ENCODE results near the gene RAB15.

RAB15 gene

DNA sequence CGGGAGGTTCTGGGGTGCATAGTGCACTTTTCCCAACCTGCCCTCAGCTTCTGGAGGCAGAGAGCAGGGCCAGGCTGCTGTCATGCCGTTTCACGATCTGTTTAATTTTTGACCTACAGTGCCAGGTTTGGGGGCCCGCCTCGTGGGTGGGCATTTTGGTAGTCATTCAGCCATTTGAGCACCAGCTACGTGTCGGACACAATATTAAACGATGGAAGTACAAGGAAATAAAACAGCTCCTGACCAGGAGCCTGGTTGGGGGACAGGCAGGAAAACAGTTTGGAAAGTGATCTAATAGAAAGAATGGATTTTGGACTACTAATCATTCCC lies 15.3 kb upstream of the RAB15 start:
- peak overlapping the region; percentile 82 for H3K4me3 ChIP-seq (ENCODE audit: insufficient read depth, low read length, poor library complexity, severe bottlenecking)
- no peaks in the 10 kb centered on the region for H3K9me3 ChIP-seq (ENCODE audit: insufficient read depth, low read length)
- H3K27me3 ChIP-seq (ENCODE audit: low read length), result no peaks in the 10 kb centered on the region
- H3K9me2 ChIP-seq (replicated peaks; ENCODE audit: insufficient read depth, low read length), result no peaks in the 10 kb centered on the region
- H3F3A ChIP-seq (ENCODE audit: insufficient read depth), result no peaks in the 10 kb centered on the region
- H3K79me2 ChIP-seq (ENCODE audit: insufficient read depth, low read length), result peaks cover 25% of the 10 kb centered on the region
- no peaks in the 10 kb centered on the region for H3K36me3 ChIP-seq (ENCODE audit: low read length)
- no peaks in the 10 kb centered on the region for H4K20me1 ChIP-seq (ENCODE audit: low read depth, low read length)
- TF ChIP-seq EZH2phosphoT487 (conservative IDR thresholded peaks at IDR 0.05; ENCODE audit: low read length), result no peak
- TF ChIP-seq, protein P1, sequence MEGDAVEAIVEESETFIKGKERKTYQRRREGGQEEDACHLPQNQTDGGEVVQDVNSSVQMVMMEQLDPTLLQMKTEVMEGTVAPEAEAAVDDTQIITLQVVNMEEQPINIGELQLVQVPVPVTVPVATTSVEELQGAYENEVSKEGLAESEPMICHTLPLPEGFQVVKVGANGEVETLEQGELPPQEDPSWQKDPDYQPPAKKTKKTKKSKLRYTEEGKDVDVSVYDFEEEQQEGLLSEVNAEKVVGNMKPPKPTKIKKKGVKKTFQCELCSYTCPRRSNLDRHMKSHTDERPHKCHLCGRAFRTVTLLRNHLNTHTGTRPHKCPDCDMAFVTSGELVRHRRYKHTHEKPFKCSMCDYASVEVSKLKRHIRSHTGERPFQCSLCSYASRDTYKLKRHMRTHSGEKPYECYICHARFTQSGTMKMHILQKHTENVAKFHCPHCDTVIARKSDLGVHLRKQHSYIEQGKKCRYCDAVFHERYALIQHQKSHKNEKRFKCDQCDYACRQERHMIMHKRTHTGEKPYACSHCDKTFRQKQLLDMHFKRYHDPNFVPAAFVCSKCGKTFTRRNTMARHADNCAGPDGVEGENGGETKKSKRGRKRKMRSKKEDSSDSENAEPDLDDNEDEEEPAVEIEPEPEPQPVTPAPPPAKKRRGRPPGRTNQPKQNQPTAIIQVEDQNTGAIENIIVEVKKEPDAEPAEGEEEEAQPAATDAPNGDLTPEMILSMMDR (IDR thresholded peaks at IDR 0.05; ENCODE audit: insufficient read depth, low read length, poor library complexity, severe bottlenecking), result no peak
- peak overlapping the region; percentile 68; the same call in 1 of the 2 replicates for H3K27ac ChIP-seq (ENCODE audit: low read depth, low read length)
- H3K9ac ChIP-seq (ENCODE audit: low read length), result peak overlapping the region; percentile 76
- peak overlapping the region; percentile 86 for H3K4me2 ChIP-seq (ENCODE audit: low read depth, low read length, poor library complexity, severe bottlenecking)
- peak overlapping the region; percentile 79 for H2AFZ ChIP-seq (ENCODE audit: low read depth, low read length, severe bottlenecking)

DNA sequence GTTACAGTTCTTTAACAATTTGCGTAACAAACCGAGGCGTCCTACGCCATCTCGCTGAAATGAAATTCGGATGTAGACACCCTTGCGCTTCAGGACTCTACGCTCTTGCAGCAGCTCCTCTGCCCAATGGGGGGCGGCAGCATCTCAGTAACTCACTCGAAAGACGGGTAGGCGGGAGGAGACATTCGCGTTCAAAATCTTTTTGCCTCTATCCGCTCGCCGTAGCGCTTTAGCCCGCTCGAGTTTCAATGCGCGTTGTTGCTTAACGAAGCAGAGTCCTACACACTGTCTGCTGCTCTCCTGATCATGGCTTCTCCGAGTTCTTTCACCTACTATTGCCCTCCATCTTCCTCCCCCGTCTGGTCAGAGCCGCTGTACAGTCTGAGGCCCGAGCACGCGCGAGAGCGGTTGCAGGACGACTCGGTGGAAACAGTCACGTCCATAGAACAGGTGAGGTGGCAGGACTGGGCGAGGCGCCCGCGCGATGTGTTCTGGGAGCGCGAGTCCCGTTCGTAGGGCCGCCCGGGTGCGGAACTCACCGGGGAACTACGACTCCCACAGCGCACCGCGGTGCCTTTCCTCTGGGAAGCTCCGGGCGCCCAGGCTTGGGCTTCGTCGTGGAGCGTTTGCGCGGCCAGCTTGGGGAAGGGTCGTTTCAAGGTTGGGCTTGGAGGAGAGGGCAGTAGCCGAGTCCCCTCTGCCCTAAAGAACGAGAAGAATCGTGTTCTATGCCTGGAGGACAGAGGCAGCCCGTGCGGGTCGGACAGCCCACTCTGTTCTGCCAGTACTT lies 14.7 kb upstream of the RAB15 start, which contains the start of gene FNTB:
Gene FNTB, plus strand, starts transcription at position 248 of the 790 bp plus-strand sequence. Its CDS starts 59 bp downstream, at position 307.
- no peaks in the 10 kb centered on the region for H3K27me3 ChIP-seq (ENCODE audit: low read length)

DNA sequence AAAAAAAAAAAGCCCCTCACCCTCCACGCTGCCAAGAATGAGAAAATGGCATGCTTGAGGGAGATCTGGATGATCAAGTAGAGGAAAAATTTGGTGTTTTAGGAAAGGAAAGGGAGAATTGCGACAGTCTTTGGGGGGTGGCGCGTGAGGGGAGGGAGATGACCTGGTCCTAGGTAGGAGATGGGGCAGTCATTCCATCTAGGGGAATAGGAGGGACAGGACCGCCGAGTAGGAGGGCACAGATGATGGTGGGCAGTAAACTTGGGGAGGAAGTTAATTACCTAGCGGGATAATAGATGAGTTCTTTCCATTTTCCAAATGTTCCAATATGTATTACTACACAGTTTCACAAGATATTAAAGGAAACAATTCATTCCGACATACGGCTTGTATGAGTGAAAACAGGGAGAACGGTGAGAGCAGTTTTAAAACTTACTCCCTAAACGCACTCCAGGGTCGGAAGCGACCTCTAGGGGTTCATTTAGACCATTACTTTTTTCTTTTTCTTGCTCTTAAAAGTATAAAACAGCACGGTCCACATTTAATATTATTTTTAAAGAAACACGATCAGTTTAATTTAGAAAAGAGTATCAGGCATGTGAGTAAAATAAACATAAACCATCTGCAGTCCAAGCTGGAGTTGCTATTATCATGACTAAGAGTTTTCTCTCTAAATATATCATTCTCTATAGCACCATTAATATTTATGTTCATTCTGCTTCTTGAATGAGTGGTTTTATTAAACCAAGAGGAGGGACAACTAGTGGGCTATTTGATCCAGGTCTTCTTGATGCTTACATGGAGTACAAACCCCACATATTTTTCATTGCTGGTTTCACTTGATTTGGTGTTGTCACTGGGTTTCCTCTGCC lies 11.5 kb upstream of the RAB15 start:
- Histone ChIP-seq H3K27ac (ENCODE audit: low read depth, low read length) (no peak overlapping the region), H3F3A (ENCODE audit: insufficient read depth) (no peaks in the 10 kb centered on the region), H3K9ac (ENCODE audit: low read length) (no peak overlapping the region), H3K4me2 (ENCODE audit: low read depth, low read length, poor library complexity, severe bottlenecking) (peak overlapping the region; percentile 35), H3K27me3 (ENCODE audit: low read length) (no peaks in the 10 kb centered on the region), H2AFZ (ENCODE audit: low read depth, low read length, severe bottlenecking) (peak overlapping the region; percentile 39), H3K9me3 (ENCODE audit: insufficient read depth, low read length) (no peaks in the 10 kb centered on the region), H3K79me2 (ENCODE audit: insufficient read depth, low read length) (peaks cover 15% of the 10 kb centered on the region), H3K9me2 (replicated peaks; ENCODE audit: insufficient read depth, low read length) (no peaks in the 10 kb centered on the region), H3K36me3 (ENCODE audit: low read length) (no peaks in the 10 kb centered on the region), H4K20me1 (ENCODE audit: low read depth, low read length) (no peaks in the 10 kb centered on the region), H3K4me3 (ENCODE audit: insufficient read depth, low read length, poor library complexity, severe bottlenecking) (no peak overlapping the region)
- no peak for TF ChIP-seq EZH2phosphoT487 (conservative IDR thresholded peaks at IDR 0.05; ENCODE audit: low read length)
- TF ChIP-seq, protein P1 (IDR thresholded peaks at IDR 0.05; ENCODE audit: insufficient read depth, low read length, poor library complexity, severe bottlenecking), result peak; percentile 58

More for the DNA sequence above, 14.7 kb upstream of the RAB15 start, which contains the start of gene FNTB:
- H4K20me1 ChIP-seq (ENCODE audit: low read depth, low read length), result no peaks in the 10 kb centered on the region
- peak within 1 kb of the TSS; percentile 85 for H2AFZ ChIP-seq (ENCODE audit: low read depth, low read length, severe bottlenecking)
- H3K4me2 ChIP-seq (ENCODE audit: low read depth, low read length, poor library complexity, severe bottlenecking), result peak within 1 kb of the TSS; percentile 86
- no peaks in the 10 kb centered on the region for H3K9me2 ChIP-seq (replicated peaks; ENCODE audit: insufficient read depth, low read length)
- TF ChIP-seq, protein P1 (IDR thresholded peaks at IDR 0.05; ENCODE audit: insufficient read depth, low read length, poor library complexity, severe bottlenecking), result peak; percentile 84
- TF ChIP-seq EZH2phosphoT487 (conservative IDR thresholded peaks at IDR 0.05; ENCODE audit: low read length), result no peak
- H3K36me3 ChIP-seq (ENCODE audit: low read length), result no peaks in the 10 kb centered on the region
- peaks cover 25% of the 10 kb centered on the region for H3K79me2 ChIP-seq (ENCODE audit: insufficient read depth, low read length)
- H3K4me3 ChIP-seq (ENCODE audit: insufficient read depth, low read length, poor library complexity, severe bottlenecking), result peak within 1 kb of the TSS; percentile 82
- H3K9me3 ChIP-seq (ENCODE audit: insufficient read depth, low read length), result no peaks in the 10 kb centered on the region
- peak within 1 kb of the TSS; percentile 76 for H3K9ac ChIP-seq (ENCODE audit: low read length)
- H3F3A ChIP-seq (ENCODE audit: insufficient read depth), result no peaks in the 10 kb centered on the region
- peak within 1 kb of the TSS; percentile 68 for H3K27ac ChIP-seq (ENCODE audit: low read depth, low read length)

All from SU-DHL-6 (cell line).